NOMO-1 treated with DMSO at 0.1 percent for 48 hours (cell line): Measurements from ENCODE around the gene PLVAP.

Experiments
- DNase-seq: peaks from one replicate; lab custom pipeline; 2025; ENCODE audit not compliant: unreplicated experiment; lab: John Stamatoyannopoulos, UW

The PLVAP gene

GRCh38 chr19:17304386-17305215, 72.5 kb downstream of the PLVAP start:
- DNase-seq: no peak

GRCh38 chr19:17303940-17304267, 73.2 kb downstream of the PLVAP start:
- DNase-seq: no peak

DNA sequence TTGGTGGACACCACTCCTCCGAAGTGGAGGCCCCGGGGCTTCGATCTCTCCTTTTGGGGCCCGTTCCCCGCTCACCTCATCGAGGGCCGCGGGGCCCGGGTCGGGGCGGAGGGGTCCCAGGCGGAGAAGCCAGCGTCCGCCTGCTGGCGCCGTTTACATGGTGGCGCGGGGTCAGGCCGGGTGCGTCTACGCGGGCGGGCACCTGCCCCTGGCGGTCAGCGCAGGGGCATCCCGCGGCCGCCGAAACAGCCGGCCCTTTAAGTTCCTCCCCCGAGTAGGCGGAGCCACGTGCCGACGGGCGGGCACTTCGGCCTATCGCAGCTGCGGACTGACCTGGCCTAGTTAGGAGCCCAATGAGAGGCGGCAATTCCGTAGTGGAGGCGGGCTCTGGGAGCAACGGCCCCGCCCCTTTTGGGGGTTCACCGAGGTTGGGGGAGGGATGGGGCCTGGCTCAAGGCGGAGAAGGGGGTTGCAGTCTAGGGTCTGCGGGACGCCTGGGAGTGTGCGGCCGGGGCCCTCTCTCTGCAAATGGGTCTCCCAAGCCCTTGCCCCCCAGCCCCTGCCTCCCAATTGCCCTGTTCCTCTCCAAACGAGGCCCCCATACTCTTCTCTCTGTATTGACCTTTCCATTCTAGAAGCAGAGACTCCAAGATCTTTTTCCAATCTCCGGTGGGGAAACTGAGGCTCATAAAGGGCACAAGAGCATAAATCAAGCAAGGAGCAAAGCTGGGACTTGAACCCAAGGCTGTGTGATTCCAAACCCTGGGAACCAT, 73.8 kb downstream of the PLVAP start, which contains the start of gene ABHD8:
Gene ABHD8, minus strand, starts transcription at position 259 of the 773 bp plus-strand sequence. CDS start 1,809 bp downstream, outside the sequence.
- peak; percentile 89 for DNase-seq

DNA sequence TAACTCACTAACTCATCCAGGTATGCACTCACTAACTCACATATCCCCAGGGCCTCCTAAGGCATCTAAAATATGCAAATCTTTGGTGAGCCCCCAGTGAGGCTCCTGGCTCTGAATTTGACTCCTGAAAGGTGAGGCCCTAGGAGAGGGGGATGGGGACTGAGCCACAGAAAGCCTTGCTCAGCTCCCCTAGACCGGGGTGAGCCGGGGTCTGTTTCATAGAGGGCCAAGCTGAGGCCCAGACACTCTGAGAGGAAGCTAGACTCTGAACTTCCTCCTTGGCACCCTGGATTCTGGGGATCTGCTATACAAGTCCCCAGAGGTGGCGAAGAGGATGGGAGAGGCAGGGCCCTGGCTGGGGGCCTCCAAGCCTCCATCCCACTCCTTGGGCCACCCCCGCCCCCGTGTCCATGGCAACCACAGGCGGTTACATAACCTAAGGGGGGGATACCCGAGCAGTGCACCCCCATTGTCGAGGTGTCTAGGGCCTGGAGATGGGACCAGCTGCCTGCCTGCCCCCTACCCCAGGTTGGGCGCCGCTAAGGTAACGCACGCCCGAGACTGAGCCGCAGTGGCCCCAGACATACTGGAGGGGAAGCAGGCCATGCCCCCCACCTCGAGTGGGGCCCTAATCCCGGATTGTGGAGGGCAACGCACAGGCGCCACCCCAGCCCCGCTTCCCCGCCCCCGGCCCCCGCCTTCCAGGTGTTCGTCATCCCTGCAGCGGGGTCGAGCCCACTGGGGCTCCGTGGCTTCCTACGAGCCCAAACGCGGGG, 74.6 kb downstream of the PLVAP start:
- peak; percentile 50 for DNase-seq
